Heart left ventricle (tissue), 16 donors: ENCODE measurements around the gene SUMF1. TPM values are rescaled to one million over a fixed set of nuclear protein-coding genes. Genes with fewer than 3 reads are reported as not detected.
A peak's percentile ranks its signal among the peaks of the same experiment; 100 is the strongest.

Experiments
- ATAC-seq, 4 donors: fragments of 200-7000 bp; cut with Tn5 transposase; one replicate each; pipeline ENCODE4 v1.9.1; 2020 to 2022; ENCODE audit warnings: moderate library complexity in 4 of 4, mild to moderate bottlenecking in 3 of 4, moderate number of reproducible peaks in 1 of 4
- DNase-seq, 5 donors: peaks; one replicate each; pipeline ENCODE4 v3.0.0-alpha.2; 2020
- H3K27ac ChIP-seq, 12 donors: fragments of 200-600 bp; sonication (generic) in 4 of 12; one replicate each; pipeline versions ENCODE4 v1.5.0 to v1.8.0; 2016 to 2022; ENCODE audit warnings: mild to moderate bottlenecking in 2 of 12
- H3K27me3 ChIP-seq, 9 donors: fragments of 200-600 bp; sonication (generic) in 2 of 9; one replicate each; pipeline versions ENCODE4 v1.5.1 to v1.8.0; 2016 to 2022; ENCODE audit warnings: mild to moderate bottlenecking in 3 of 9
- H3K36me3 ChIP-seq, 9 donors: fragments of 200-600 bp; sonication (generic) in 2 of 9; one replicate each; pipeline versions ENCODE4 v1.5.0 to v1.8.0; 2018 to 2022; ENCODE audit warnings: mild to moderate bottlenecking in 2 of 9
- H3K4me1 ChIP-seq, 12 donors: fragments of 200-600 bp; sonication (generic) in 4 of 12; one replicate each; pipeline versions ENCODE4 v1.5.0 to v1.8.0; 2016 to 2022; ENCODE audit warnings: mild to moderate bottlenecking in 3 of 12
- H3K4me3 ChIP-seq, 12 donors: fragments of 200-600 bp; sonication (generic) in 4 of 12; one replicate each; pipeline versions ENCODE4 v1.5.0 to v1.8.0; 2017 to 2022; ENCODE audit warnings: mild to moderate bottlenecking in 9 of 12, moderate library complexity in 4 of 12
- H3K9me3 ChIP-seq, 12 donors: fragments of 200-600 bp; sonication (generic) in 4 of 12; one replicate each; pipeline versions ENCODE4 v1.5.0 to v1.8.0; 2016 to 2022; ENCODE audit warnings: mild to moderate bottlenecking in 1 of 12
- CTCF ChIP-seq, 12 donors: fragments of 200-600 bp; sonication (generic) in 4 of 12; IDR thresholded peaks; one replicate each; pipeline versions ENCODE4 v1.5.0 to v1.8.0; 2018 to 2022; ENCODE audit warnings: antibody characterized with exemption in 12 of 12, mild to moderate bottlenecking in 5 of 12
- POLR2A ChIP-seq, 2 donors: fragments of 450-650 bp; IDR thresholded peaks; one replicate each; pipeline ENCODE4 v1.6.1; 2017; ENCODE audit warnings: antibody characterized with exemption in 2 of 2, mild to moderate bottlenecking in 2 of 2, moderate library complexity in 2 of 2
- WGBS, 4 donors: extraction: QIAGEN DNeasy Blood & Tissue Kit in 2 of 4; methylation state at CpG; one replicate each; pipeline versions ENCODE4 v1.1.5 to v1.1.7; 2013 to 2018; 5-methylcytosine and 5-hydroxymethylcytosine counted together
- intact Hi-C, 10 donors: fragments of 100-400 bp; cut with DNase I; formaldehyde crosslinking; loops; one replicate each; pipeline versions ENCODE4 v1.11.1 to v1.14.2; 2022
- polyA plus RNA-seq, 2 donors: library from polyadenylated mRNA; stranded (reverse); fragments of 200-250 nt; gene quantifications; one replicate each; pipeline ENCODE4 v1.2.3, GENCODE V29; 2013
- total RNA-seq, 9 donors: library from RNA; depleted of rRNA in 2 of 9; stranded (reverse); fragments of >200 nt in 2 of 9; fragmentation: NEBNext Ultra II Directional in 3 of 9; extraction: Animal tissue kit (Norgen Biotek cat#: 25700) in 3 of 9; gene quantifications; one replicate each; pipeline versions ENCODE4 v1.1.0 to v1.2.4, GENCODE V29; 2016 to 2023
- donor health status: ischemic (EF 13 %, LVEDD 7.1; RV severe dilation, severe dysfunction).
- donor health status: healthy with polysubstance abuse.
- donor health status: DM: no; HTN: yes; CAD: no.
- donor health status: DM: no; HTN: no; CAD: no.
- donor health status: ischemic (EF 25% LVEDD 6.9; RV normal size, moderate dysfunction).
- donor health status: ischemic (EF 25% LVEDD 5.7; RV mildly dilated, moderate dysfunction).
- donor health status: healthy.
- donor health status: DM: yes; HTN: yes; CAD: no.
- donor health status: ischemic (EF 35%, LVEDD 5.7; RV mildly dilated, moderate dysfunction).
- donor health status: nonischemic (EF 11% LVEDD 7.7; RV severe dilation, severe dysfunction).
- donor health status: DM: yes; HTN: yes; CAD: no.
- donor health status: PGD.
- donor health status: ischemic (EF 29% LVEDD 5.4; RV normal size, mild dysfunction).
- donor health status: nonischemic (EF 23%, LVEDD 6.1; RV moderate dilation, normal function).

The SUMF1 gene
- total and polyA plus RNA-seq, 11 donors, result 3.9 to 21.1 (median 11.2) TPM

DNA sequence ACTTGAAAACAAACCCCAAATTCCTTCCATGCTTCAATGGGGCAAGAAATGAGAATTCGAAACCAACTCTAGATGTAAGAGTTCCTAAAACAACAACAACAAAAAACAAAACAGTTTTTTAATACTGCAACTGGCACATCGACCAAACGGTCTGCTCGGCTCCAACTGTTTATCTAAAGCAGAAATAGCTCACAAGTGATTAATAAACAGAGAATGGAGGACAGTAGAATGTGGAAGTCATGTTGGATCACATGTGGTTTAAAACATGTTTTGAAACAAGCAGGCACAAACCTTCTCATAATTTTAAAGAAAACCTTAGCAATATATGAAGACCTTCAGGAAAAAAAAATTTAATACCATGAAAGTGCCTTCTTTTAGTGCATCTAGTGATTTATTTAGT lies 108.8 kb downstream of the SUMF1 start:
- Histone ChIP-seq H3K4me3 (no peak overlapping the region), H3K27ac (no peak overlapping the region), H3K4me1 (peaks cover 0 to 22% (median 8%) of the 10 kb centered on the region in 12 donors), H3K36me3 (peaks cover 0 to 15% (median 5%) of the 10 kb centered on the region in 9 donors), H3K9me3 (no peaks in the 10 kb centered on the region), H3K27me3 (no peaks in the 10 kb centered on the region)
- ATAC-seq (no peak), DNase-seq (no peak)
- TF ChIP-seq POLR2A (IDR thresholded peaks at IDR 0.05) (no peak), CTCF (IDR thresholded peaks at IDR 0.05) (no peak)
- WGBS, 4 donors, result 68 to 75% (median 73%) methylated on average over 4 of the region's 4 CpGs
- intact Hi-C loops, result loop anchor here in 5 of 10 donors (10.0 kb wide), 3 partner anchors 137 to 697 kb away; partner anchors contain the start of gene ITPR1 (in 3 of the 5)

GRCh38 chr3:4356546-4357410 lies 110.3 kb downstream of the SUMF1 start:
- Histone ChIP-seq H3K27me3 (no peaks in the 10 kb centered on the region), H3K9me3 (no peaks in the 10 kb centered on the region), H3K36me3 (peaks cover 0 to 11% (median 4%) of the 10 kb centered on the region in 9 donors), H3K4me1 (peaks cover 0 to 22% (median 9%) of the 10 kb centered on the region in 12 donors), H3K4me3 (no peak overlapping the region), H3K27ac (no peak overlapping the region)
- intact Hi-C loops, result loop anchor here in 5 of 10 donors (10.0 kb wide), 3 partner anchors 138 to 698 kb away; partner anchors contain the start of gene ITPR1 (in 3 of the 5)
- WGBS, 4 donors, result 82 to 87% (median 85%) methylated on average over 10 of the region's 10 CpGs
- DNase-seq (no peak), ATAC-seq (no peak)
- TF ChIP-seq CTCF (IDR thresholded peaks at IDR 0.05) (no peak), POLR2A (IDR thresholded peaks at IDR 0.05) (no peak)

DNA sequence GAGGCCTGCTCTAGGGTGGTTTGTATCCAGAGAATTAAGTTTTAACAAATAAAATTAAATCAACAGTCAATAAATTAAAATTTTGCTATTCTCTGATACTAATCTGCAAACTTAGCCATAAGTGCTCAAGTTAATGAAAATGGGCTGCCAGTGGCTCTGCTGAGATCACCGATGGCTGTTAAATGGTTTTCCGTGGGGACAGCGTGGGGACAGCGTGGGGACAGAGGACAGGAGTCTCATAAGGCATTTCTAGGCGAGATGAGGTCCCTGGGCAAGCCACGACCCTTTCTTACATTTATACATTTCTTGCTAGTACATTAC lies 110.9 kb downstream of the SUMF1 start:
- TF ChIP-seq CTCF (IDR thresholded peaks at IDR 0.05), result no peak
- no peak for TF ChIP-seq POLR2A (IDR thresholded peaks at IDR 0.05)
- Histone ChIP-seq H3K9me3 (no peaks in the 10 kb centered on the region), H3K36me3 (peaks cover 0 to 6% (median 0%) of the 10 kb centered on the region in 9 donors), H3K27me3 (no peaks in the 10 kb centered on the region), H3K4me1 (peaks cover 0 to 28% (median 9%) of the 10 kb centered on the region in 12 donors), H3K4me3 (no peak overlapping the region), H3K27ac (peak overlapping the region in 1 of 12 donors; percentile 18)
- intact Hi-C loops, result loop anchor here in 5 of 10 donors (10.0 kb wide), 3 partner anchors 139 to 699 kb away; partner anchors contain the start of gene ITPR1 (in 3 of the 5)
- 68 to 84% (median 74%) methylated on average over 6 of the region's 6 CpGs for WGBS, 4 donors
- ATAC-seq (no peak), DNase-seq (no peak)
